ENCODE measurements around the gene GDF10.

DNA sequence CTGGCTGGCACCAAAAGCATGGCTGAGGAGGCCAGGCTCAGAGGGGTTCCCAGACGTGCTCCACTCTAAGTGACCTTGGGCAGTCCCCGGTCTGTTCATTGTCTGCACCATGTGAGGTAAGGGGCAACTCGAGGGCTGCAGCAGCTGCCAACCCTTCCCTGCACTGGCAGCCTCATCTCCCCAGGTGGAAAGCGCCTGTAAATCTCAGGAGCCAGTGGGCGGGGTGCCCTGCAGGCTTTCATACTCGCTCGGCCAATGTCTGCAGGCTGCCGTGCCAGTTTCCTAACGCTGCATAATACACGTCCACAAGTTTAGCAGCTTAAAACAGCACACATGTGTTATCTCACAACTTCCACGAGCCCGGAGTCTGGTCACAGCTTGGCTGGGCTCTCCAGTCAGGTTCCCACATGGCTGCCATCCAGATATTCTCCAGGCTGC lies 12.6 kb upstream of the GDF10 start:
- TF ChIP-seq, protein P1, sequence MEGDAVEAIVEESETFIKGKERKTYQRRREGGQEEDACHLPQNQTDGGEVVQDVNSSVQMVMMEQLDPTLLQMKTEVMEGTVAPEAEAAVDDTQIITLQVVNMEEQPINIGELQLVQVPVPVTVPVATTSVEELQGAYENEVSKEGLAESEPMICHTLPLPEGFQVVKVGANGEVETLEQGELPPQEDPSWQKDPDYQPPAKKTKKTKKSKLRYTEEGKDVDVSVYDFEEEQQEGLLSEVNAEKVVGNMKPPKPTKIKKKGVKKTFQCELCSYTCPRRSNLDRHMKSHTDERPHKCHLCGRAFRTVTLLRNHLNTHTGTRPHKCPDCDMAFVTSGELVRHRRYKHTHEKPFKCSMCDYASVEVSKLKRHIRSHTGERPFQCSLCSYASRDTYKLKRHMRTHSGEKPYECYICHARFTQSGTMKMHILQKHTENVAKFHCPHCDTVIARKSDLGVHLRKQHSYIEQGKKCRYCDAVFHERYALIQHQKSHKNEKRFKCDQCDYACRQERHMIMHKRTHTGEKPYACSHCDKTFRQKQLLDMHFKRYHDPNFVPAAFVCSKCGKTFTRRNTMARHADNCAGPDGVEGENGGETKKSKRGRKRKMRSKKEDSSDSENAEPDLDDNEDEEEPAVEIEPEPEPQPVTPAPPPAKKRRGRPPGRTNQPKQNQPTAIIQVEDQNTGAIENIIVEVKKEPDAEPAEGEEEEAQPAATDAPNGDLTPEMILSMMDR (IDR thresholded peaks at IDR 0.05; ENCODE audit: control extremely low read depth in 1 of 3, insufficient read depth in 1 of 3, low read depth in 1 of 3, low read length in 3 of 3) = no peak
- TF ChIP-seq, protein P2, sequence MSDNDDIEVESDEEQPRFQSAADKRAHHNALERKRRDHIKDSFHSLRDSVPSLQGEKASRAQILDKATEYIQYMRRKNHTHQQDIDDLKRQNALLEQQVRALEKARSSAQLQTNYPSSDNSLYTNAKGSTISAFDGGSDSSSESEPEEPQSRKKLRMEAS (IDR thresholded peaks at IDR 0.05) = no peak
- TF ChIP-seq ASH2L (IDR thresholded peaks at IDR 0.05; ENCODE audit: low read length) (no peak), YY1 (IDR thresholded peaks at IDR 0.05; ENCODE audit: low read depth, low read length) (no peak), CREB1 (IDR thresholded peaks at IDR 0.05) (no peak), POLR2A (IDR thresholded peaks at IDR 0.05; ENCODE audit: control extremely low read depth in 1 of 2, low read depth in 2 of 2, low read length in 2 of 2) (no peak), JUND (IDR thresholded peaks at IDR 0.05; ENCODE audit: low read length) (no peak), POLR2AphosphoS5 (IDR thresholded peaks at IDR 0.05; ENCODE audit: low read depth, low read length) (no peak), CEBPB (IDR thresholded peaks at IDR 0.05; ENCODE audit: low read depth, low read length) (no peak)
